GM19467 (cell line): ENCODE data around the gene ANKRD13A.
"Not testable (repeated sequence)": the region's sequence is repeated elsewhere in the genome, so short reads cannot be mapped to it uniquely, and the experiment has no call there.

Experiments
- ATAC-seq: cut with Tn5 transposase; IDR thresholded peaks from one replicate; pipeline ENCODE4 v1.9.1; 2021; ENCODE audit warnings: mild to moderate bottlenecking, moderate library complexity; ENCODE audit not compliant: unreplicated experiment

Gene ANKRD13A

DNA sequence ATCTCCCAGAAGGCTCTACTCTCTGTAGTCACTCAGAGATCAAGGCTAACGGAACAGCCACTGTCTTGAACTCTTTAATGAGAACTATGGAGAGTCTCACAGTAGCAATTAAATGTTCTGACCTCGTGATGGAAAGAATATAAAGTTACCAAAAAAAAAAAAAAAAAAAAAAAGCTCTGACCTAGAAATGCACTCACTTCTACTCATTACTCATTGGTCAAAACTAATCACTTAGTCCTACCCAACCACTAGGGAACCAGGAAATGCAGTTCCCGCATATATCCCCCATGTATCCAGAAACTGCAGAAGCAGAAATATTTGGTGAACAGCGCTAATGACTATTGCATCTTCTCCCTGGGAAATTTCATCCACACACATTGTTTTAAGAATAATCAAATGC lies 78.6 kb downstream of the ANKRD13A start:
- no peak for ATAC-seq

- peak; percentile 72 for ATAC-seq
Measured at GRCh38 chr12:110079477-110080400, 80.5 kb downstream of the ANKRD13A start.

DNA sequence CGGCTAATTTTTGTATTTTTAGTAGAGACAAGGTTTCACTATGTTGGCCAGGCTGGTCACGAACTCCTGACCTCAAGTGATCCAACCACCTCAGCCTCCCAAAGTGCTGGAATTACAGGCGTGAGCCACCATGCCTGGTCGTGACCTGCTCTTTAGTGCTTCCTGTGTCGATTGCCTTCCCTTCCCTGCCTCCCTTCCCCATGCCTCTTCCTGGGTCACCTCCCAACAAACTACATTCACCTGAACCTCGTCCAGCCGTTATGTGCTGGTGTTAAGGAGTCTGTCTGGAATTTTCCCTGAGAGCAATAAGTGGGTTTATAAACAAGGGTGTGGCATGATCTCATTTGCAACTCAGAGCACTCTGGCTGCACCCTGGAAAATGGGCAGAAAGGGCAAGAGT lies 81.2 kb downstream of the ANKRD13A start:
- no peak for ATAC-seq

DNA sequence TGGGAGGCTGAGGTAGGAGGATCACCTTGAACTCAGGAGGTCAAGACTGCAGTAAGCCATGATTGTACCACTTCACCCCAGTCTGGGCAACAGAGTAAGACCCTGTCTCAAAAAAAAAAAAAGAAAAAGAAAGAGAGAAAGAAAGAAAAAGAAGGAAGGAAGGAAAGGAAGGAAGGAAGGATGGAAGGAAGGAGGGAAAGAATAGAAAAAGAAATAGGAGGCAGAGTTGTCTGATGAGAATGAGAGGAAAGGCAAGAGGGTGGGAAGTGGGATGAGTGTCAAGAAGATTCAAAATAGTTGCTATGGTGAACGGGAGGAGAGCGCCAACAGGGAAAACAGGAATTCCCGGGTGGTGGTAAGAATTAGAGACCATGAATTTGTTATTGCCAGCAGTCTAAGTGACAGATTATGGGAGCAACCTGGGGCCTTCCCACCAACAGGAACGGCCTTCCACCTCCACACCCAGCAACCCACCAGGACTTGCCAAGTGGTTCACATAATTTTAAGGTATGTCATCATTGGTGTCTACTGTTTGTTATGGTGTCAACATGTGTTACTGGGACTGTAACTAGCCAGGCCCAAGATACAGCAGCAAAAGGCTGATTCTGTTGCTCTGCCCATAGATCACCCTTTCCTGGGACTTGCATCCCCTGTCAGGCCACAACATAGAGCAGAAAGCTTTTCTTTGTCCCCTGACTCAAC lies 85.2 kb downstream of the ANKRD13A start:
- no peak for ATAC-seq

GRCh38 chr12:110088216-110088615 lies 89.0 kb downstream of the ANKRD13A start:
- ATAC-seq: not testable (repeated sequence)

GRCh38 chr12:110088936-110089335 lies 89.7 kb downstream of the ANKRD13A start:
- ATAC-seq: no peak
